ENCODE data around the gene SMIM12.

Gene SMIM12, protein sequence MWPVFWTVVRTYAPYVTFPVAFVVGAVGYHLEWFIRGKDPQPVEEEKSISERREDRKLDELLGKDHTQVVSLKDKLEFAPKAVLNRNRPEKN

GRCh38 chr1:34859446-34860200, at the start of gene SMIM12:
TSS of gene SMIM12 (minus strand) at chr1:34859749. CDS start at chr1:34855977, 3,772 bp downstream.
- DNase-seq = peak; percentile 57 to 83 (median 72)

GRCh38 chr1:34908369-34908768, 48.8 kb upstream of the SMIM12 start:
- no peak for DNase-seq

- DNase-seq = peak in 1 of 6 experiments; percentile 0
Observed at GRCh38 chr1:34907487-34908090, 48.0 kb upstream of the SMIM12 start.

DNA sequence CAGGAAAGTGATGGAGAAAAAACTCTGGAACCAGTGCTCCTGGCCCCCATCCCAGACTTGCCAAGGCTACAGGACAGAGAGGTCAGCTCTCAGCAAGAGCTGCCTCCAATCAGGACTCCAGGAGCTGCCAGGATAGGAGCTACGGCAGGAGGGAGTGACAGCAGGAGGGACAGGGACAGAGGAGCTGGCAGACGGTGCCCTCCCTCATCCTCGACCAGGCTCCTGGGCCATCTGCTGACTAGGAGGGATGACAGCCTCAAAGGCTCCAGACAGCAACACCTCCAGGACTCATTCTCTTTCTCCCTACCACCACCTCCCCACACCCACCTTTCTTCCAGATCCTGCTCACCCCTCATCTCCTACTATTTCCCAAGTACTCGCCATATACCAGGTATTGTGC, 47.2 kb upstream of the SMIM12 start:
- no peak for DNase-seq

- no peak for DNase-seq
Observed at GRCh38 chr1:34906222-34906621, 46.7 kb upstream of the SMIM12 start.

GRCh38 chr1:34905098-34905459, 45.5 kb upstream of the SMIM12 start:
- no peak for DNase-seq

DNA sequence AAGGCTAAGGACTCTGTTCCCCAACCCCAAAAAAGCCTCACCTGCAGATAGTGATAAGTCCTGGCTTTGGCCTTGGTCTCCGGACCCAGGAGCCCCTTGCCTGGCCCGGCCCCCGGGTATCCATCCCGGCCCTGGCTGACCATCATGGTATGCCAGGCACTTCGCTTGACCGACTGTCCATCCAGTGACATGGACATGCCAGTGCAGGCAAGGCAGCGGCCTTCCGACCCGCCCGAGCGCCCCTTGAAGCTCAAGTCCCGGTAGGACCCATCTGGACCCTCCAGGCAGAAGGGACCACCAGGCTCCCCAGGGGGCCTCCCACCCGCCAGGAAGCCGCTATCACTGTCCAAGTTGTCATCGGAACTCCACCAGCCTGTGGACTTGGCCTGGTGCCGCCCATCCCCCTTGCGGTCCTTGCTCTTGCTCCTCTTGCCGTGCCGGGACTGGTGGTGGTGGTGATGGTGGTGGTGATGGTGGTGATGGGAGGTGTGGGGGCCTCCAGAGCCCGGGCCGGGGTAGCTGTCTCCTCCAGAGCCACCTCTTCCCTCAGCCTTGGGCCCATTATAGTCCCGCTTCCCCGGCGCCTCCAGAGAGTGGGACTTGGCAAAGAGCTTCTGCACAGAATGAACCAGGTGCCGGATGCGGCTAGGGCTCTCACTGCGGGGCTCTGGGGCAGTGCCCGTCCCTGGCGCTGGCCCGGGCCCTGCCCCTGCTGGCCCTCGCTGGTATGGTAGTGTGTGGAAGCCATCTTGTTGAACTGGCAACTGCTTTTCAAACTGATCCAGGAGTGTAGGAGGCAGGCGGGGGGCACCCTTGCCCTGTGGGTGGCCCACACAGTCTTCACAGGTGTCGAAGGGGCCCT, 44.9 kb upstream of the SMIM12 start:
- no peak for DNase-seq

- DNase-seq = no peak
Observed at GRCh38 chr1:34901919-34902318, 42.4 kb upstream of the SMIM12 start.

GRCh38 chr1:34900775-34901502, 41.4 kb upstream of the SMIM12 start:
- no peak for DNase-seq

GRCh38 chr1:34899906-34900305, 40.4 kb upstream of the SMIM12 start:
- DNase-seq = no peak

GRCh38 chr1:34899471-34899870, 39.9 kb upstream of the SMIM12 start:
- DNase-seq = no peak

DNA sequence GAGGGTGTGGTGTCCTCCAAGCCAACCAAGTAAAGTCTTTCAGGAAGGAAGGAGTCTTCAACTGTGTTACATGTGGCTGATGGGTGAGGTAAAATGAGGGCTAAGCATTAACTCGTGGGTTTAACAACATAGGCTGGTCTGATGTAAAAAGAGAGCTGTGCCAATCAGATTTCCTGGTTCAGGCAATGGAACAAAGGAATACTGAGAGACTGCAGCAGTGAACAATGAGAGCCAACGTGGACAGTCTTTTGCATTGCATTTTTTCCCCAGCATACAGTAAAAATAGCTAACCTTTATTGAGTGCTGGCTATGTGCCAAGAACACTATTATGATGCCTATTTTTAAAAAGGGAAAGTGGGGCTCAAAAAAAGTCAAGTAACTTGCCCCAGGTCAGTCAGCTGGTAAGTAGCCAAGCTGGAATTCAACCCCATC, 38.8 kb upstream of the SMIM12 start:
- DNase-seq = no peak

DNA sequence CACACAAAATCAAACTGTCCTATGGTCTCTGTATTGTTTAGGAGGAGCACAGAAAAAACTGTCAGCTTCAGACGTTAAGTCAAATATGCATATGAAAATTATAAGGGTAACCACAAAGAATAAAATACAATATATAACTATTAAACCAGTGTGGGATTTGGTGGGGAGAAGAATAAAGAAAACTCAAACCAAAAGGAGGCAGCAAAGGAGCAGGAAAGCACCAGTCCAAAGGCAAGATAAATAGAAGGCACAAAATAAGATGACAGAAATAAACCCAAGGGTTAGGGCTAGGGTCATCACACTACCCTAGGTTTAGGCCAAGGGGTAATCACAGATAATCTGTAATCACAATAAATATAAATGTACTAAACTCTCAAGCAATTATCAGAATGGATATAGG, 37.1 kb upstream of the SMIM12 start:
- no peak for DNase-seq

GRCh38 chr1:34889705-34890104, 30.2 kb upstream of the SMIM12 start:
- no peak for DNase-seq

DNA sequence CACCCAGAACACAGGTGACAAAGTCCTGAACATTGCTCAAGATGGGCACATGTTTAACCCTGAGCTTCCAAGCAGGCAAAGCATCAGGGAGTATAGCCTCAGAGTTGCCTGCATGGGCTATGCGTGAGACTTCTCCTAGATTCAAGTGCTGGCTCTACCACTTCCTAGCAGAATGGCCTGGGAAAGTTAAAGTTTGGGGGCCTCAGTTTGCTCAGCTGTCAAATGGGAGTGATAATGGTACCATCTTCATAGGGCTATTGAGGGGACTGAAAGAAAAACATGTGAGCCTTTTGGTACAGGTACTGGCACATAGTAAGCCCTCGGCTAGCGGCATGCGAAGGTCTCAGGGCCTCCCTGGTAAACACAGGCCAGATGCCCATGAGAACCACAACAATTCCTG, 28.0 kb upstream of the SMIM12 start:
- DNase-seq = no peak

DNA sequence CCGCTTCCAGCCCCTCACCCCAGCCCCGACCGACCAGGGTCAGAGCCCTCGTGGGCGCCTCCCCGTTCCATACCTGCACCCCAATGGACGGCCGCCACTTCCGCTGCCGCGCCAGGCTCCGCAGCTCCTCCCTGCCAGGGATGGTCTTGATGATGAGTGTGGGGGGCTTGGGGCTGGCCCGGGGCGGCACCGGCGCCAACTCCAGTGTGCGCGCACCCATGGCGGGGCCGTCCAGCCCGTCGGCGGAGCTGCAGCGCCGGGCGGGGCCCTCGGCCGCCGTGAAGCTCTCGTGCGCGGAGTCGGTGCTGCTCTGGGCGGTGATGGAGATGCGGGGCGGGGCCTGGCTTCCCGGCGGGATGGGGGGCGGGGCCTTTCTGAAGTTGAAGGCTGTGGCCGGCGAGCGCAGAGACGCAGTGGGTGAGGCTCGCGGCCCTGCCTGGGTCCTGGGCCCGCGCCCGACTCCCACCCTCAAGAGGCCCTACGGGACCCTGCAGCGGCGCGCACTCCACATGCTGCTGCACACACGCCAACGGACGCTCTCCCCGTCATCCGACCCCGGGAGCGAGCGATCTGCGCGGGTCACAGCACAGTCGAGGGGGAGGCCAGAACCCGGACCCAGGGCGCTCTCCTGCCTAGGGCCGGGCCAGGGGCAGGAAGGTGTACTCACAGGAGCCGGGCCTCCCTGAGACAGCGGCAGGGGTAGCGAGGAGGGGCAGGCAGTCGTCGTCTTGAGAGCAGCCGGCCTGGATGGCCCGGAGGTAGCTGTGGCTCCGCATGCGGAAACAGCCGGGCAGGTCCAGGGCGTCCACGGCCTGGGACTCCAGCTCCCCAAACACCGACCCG, 26.1 kb upstream of the SMIM12 start:
- peak in 4 of 6 experiments; percentile 3 to 23 (median 20) for DNase-seq

DNA sequence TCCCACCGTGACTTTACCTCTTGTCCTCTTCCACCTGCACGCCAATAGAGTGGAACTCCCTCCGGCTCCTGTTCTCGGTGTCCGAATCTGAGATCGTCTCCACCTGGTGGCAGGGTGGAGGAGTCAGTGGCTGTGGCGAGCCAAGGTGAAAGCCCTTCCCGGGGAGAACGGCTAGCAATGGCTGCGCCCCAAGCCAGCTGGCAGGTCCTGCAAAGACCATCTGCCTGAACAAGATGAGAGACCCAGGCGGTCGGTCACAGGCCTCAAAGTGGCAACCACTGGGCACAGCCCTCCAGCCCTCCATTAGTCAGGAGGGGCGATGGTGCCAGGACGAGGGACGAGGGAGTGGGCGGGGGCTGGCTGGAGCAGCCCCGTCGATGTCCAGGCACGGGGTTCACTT, 25.4 kb upstream of the SMIM12 start:
- no peak for DNase-seq

GRCh38 chr1:34884536-34884935, 25.0 kb upstream of the SMIM12 start:
- no peak for DNase-seq

- no peak for DNase-seq
Observed at GRCh38 chr1:34879230-34879629, 19.7 kb upstream of the SMIM12 start.

- DNase-seq = no peak
Observed at GRCh38 chr1:34876406-34876805, 16.9 kb upstream of the SMIM12 start.

GRCh38 chr1:34874296-34874952, 14.9 kb upstream of the SMIM12 start:
- no peak for DNase-seq
